CD14-positive monocyte (primary cell): Measurements from ENCODE around the gene BBLN. TPM values are rescaled to one million over a fixed set of nuclear protein-coding genes. Genes with fewer than 3 reads are reported as not detected.

Experiments
- DNase-seq, 3 donors: peaks; one replicate each; pipeline ENCODE4 v3.0.0-alpha.2; 2011 to 2022
- H2AFZ ChIP-seq: 2 replicates; pipeline ENCODE4 v1.6.0; 2012; ENCODE audit warnings: mild to moderate bottlenecking, low read depth, low read length, inconsistent platforms; ENCODE audit not compliant: insufficient read depth, poor library complexity, severe bottlenecking
- H3K27ac ChIP-seq, 2 donors: 1 replicate in 1 of 2; 2 replicates in 1 of 2; pipeline ENCODE4 v1.5.1; 2012 to 2013; ENCODE audit warnings: low read length in 2 of 2, control low read depth in 1 of 2, inconsistent platforms in 1 of 2, low read depth in 1 of 2, mild to moderate bottlenecking in 1 of 2
- H3K27me3 ChIP-seq, 2 donors: one replicate each; pipeline versions ENCODE4 v1.6.0 to v1.6.1; 2011 to 2013; ENCODE audit warnings: low read length in 2 of 2; ENCODE audit not compliant: control insufficient read depth in 2 of 2, insufficient read depth in 2 of 2
- H3K36me3 ChIP-seq, 2 donors: replicated peaks in 1 of 2; 1 replicate in 1 of 2; 2 replicates in 1 of 2; pipeline versions ENCODE4 v1.5.1 to v1.6.1; 2012 to 2013; ENCODE audit warnings: low read length in 2 of 2, control low read depth in 1 of 2, inconsistent platforms in 1 of 2, mild to moderate bottlenecking in 1 of 2; ENCODE audit not compliant: insufficient read depth in 2 of 2, control insufficient read depth in 1 of 2
- H3K4me1 ChIP-seq, 2 donors: 1 replicate in 1 of 2; 2 replicates in 1 of 2; pipeline versions ENCODE4 v1.5.1 to v1.6.1; 2012 to 2013; ENCODE audit warnings: low read length in 2 of 2, control low read depth in 1 of 2, inconsistent platforms in 1 of 2, mild to moderate bottlenecking in 1 of 2, moderate library complexity in 1 of 2; ENCODE audit not compliant: insufficient read depth in 2 of 2, control insufficient read depth in 1 of 2
- H3K4me2 ChIP-seq: replicated peaks from 2 replicates; pipeline ENCODE3; 2012; ENCODE audit warnings: low read length, moderate library complexity, mild to moderate bottlenecking; ENCODE audit not compliant: poor library complexity, severe bottlenecking; ENCODE audit errors: extremely low read depth
- H3K4me3 ChIP-seq, 3 experiments: fragments of 200-600 bp in 1 of 3; sonication (generic) in 1 of 3; replicated peaks in 1 of 3; 1 replicate in 2 of 3; 2 replicates in 1 of 3; pipeline ENCODE4 v1.5.1; 2011 to 2013; ENCODE audit warnings: low read length in 3 of 3, mild to moderate bottlenecking in 3 of 3, control low read depth in 2 of 3, low read depth in 2 of 3, inconsistent platforms in 1 of 3, moderate library complexity in 1 of 3
- H3K79me2 ChIP-seq: 2 replicates; pipeline ENCODE4 v1.6.0; 2012; ENCODE audit warnings: mild to moderate bottlenecking, control low read depth, inconsistent platforms, low read length, moderate library complexity; ENCODE audit not compliant: insufficient read depth
- H3K9ac ChIP-seq: 2 replicates; pipeline ENCODE4 v1.6.0; 2017; ENCODE audit warnings: low read length, mild to moderate bottlenecking; ENCODE audit not compliant: insufficient read depth, poor library complexity, severe bottlenecking
- H3K9me3 ChIP-seq, 2 donors: replicated peaks in 1 of 2; 1 replicate in 1 of 2; 2 replicates in 1 of 2; pipeline versions ENCODE4 v1.5.1 to v1.6.1; 2012 to 2013; ENCODE audit warnings: low read length in 2 of 2, control low read depth in 1 of 2; ENCODE audit not compliant: control insufficient read depth in 1 of 2, insufficient read depth in 1 of 2
- H4K20me1 ChIP-seq: 2 replicates; pipeline ENCODE4 v1.6.0; 2012; ENCODE audit warnings: mild to moderate bottlenecking, low read length, control low read depth, moderate library complexity; ENCODE audit not compliant: insufficient read depth
- H3K27ac Mint-ChIP-seq, 7 donors: one replicate each; pipeline ENCODE4 v1.8.0; 2020; ENCODE audit warnings: mild to moderate bottlenecking in 7 of 7, mixed read lengths in 7 of 7, moderate library complexity in 6 of 7, inconsistent platforms in 2 of 7
- H3K27me3 Mint-ChIP-seq, 3 donors: one replicate each; pipeline ENCODE4 v1.8.0; 2021 to 2022; ENCODE audit warnings: low read depth in 3 of 3, mild to moderate bottlenecking in 3 of 3, mixed read lengths in 3 of 3, moderate library complexity in 3 of 3, inconsistent platforms in 1 of 3
- H3K36me3 Mint-ChIP-seq, 2 donors: one replicate each; pipeline ENCODE4 v1.8.0; 2020; ENCODE audit warnings: mixed read lengths in 2 of 2, inconsistent platforms in 1 of 2, mild to moderate bottlenecking in 1 of 2
- H3K4me1 Mint-ChIP-seq: one replicate; pipeline ENCODE4 v1.8.0; 2020; ENCODE audit warnings: mild to moderate bottlenecking, mixed read lengths
- H3K4me3 Mint-ChIP-seq, 2 donors: one replicate each; pipeline ENCODE4 v1.8.0; 2020; ENCODE audit warnings: mild to moderate bottlenecking in 2 of 2, mixed read lengths in 2 of 2, moderate library complexity in 1 of 2
- H3K9me3 Mint-ChIP-seq, 7 donors: one replicate each; pipeline ENCODE4 v1.8.0; 2020 to 2022; ENCODE audit warnings: mixed read lengths in 7 of 7, mild to moderate bottlenecking in 6 of 7, moderate library complexity in 6 of 7, inconsistent platforms in 2 of 7
- CTCF ChIP-seq: fragments of 200-600 bp; IDR thresholded peaks from one replicate; pipeline ENCODE4 v1.8.0; 2022; ENCODE audit warnings: antibody characterized with exemption, mild to moderate bottlenecking
- WGBS: methylation state at CpG from one replicate; pipeline ENCODE4 v1.1.5; 2013; ENCODE audit warnings: missing lambda C conversion rate; ENCODE audit not compliant: insufficient coverage; 5-methylcytosine and 5-hydroxymethylcytosine counted together
- intact Hi-C, 2 donors: fragments of 100-400 bp; cut with micrococcal nuclease; formaldehyde crosslinking; loops; one replicate each; pipeline versions ENCODE4 v1.15.0 to v1.15.1; 2023
- polyA plus RNA-seq, 3 donors: library from polyadenylated mRNA; depleted of rRNA in 1 of 3; unstranded in 2 of 3; stranded (reverse) in 1 of 3; fragments of 300-500 nt in 2 of 3; fragments of >200 nt in 1 of 3; fragmentation: Illumina TruSeq in 2 of 3; gene quantifications; 1 replicate in 2 of 3; 2 replicates in 1 of 3; pipeline ENCODE4 v1.2.3, GENCODE V29; 2012 to 2021

BBLN gene
- polyA plus RNA-seq, 3 donors = 51.5 to 74.8 (median 54.5) TPM

GRCh38 chr9:128145951-128146351, 14.1 kb upstream of the BBLN start:
- Histone ChIP-seq H3K4me2 (no peak overlapping the region), H3K36me3 (no peaks in the 10 kb centered on the region), H3K9ac (no peak overlapping the region), H3K27ac (no peak overlapping the region), H3K4me3 (no peak overlapping the region), H3K9me3 (no peaks in the 10 kb centered on the region), H3K4me1 (peaks cover 6 to 10% of the 10 kb centered on the region in 2 donors), H3K79me2 (no peaks in the 10 kb centered on the region), H2AFZ (no peak overlapping the region), H4K20me1 (no peaks in the 10 kb centered on the region), H3K27me3 (no peaks in the 10 kb centered on the region)
- H3K27me3 Mint-ChIP-seq = peaks cover 0 to 11% (median under 1%) of the 10 kb centered on the region in 3 donors
- TF ChIP-seq CTCF = no peak
- H3K4me3 Mint-ChIP-seq = no peak overlapping the region
- no peak for DNase-seq
- no peak overlapping the region for H3K27ac Mint-ChIP-seq
- intact Hi-C loops = no loop called here
- H3K36me3 Mint-ChIP-seq = no peaks in the 10 kb centered on the region
- 92% methylated on average over 12 of the region's 13 CpGs for WGBS
- H3K4me1 Mint-ChIP-seq = peaks cover 14% of the 10 kb centered on the region
- no peaks in the 10 kb centered on the region for H3K9me3 Mint-ChIP-seq

GRCh38 chr9:128146591-128147120, 13.4 kb upstream of the BBLN start:
- intact Hi-C loops = no loop called here
- no peaks in the 10 kb centered on the region for H3K9me3 ChIP-seq
- H4K20me1 ChIP-seq = no peaks in the 10 kb centered on the region
- H3K27me3 Mint-ChIP-seq = peaks cover 0 to 10% (median 0%) of the 10 kb centered on the region in 3 donors
- no peak overlapping the region for H3K4me3 Mint-ChIP-seq
- no peaks in the 10 kb centered on the region for H3K9me3 Mint-ChIP-seq
- H3K27me3 ChIP-seq = no peaks in the 10 kb centered on the region
- no peak for DNase-seq
- H3K4me1 Mint-ChIP-seq = peaks cover 14% of the 10 kb centered on the region
- WGBS = 97% methylated on average over 5 of the region's 8 CpGs
- no peak overlapping the region for H2AFZ ChIP-seq
- H3K36me3 Mint-ChIP-seq = no peaks in the 10 kb centered on the region
- no peak for TF ChIP-seq CTCF
- H3K4me1 ChIP-seq = peaks cover 6 to 10% of the 10 kb centered on the region in 2 donors
- no peak overlapping the region for H3K4me3 ChIP-seq
- no peak overlapping the region for H3K27ac ChIP-seq
- no peak overlapping the region for H3K4me2 ChIP-seq
- no peaks in the 10 kb centered on the region for H3K36me3 ChIP-seq
- no peak overlapping the region for H3K27ac Mint-ChIP-seq
- no peak overlapping the region for H3K9ac ChIP-seq
- no peaks in the 10 kb centered on the region for H3K79me2 ChIP-seq
